Skeletal muscle satellite cell (primary cell): ENCODE results near the gene MAML2.

Experiments used
- H3K27me3 ChIP-seq: 2 replicates; pipeline ENCODE4 v1.7.0; 2013; ENCODE audit warnings: low read length; ENCODE audit not compliant: control insufficient read depth, insufficient read depth
- H3K36me3 ChIP-seq: 2 replicates; pipeline ENCODE4 v1.7.0; 2013; ENCODE audit warnings: mild to moderate bottlenecking, control low read depth, low read length; ENCODE audit not compliant: insufficient read depth
- H3K4me1 ChIP-seq: 2 replicates; pipeline ENCODE4 v1.7.0; 2013; ENCODE audit warnings: low read length; ENCODE audit not compliant: control insufficient read depth, insufficient read depth
- H3K4me2 ChIP-seq: 2 replicates; pipeline ENCODE4 v1.7.0; 2013; ENCODE audit warnings: mild to moderate bottlenecking, low read length
- H3K4me3 ChIP-seq: 2 replicates; pipeline ENCODE4 v1.7.0; 2013; ENCODE audit warnings: low read length
- H3K9ac ChIP-seq: 2 replicates; pipeline ENCODE4 v1.7.0; 2013; ENCODE audit warnings: mild to moderate bottlenecking, low read depth, low read length, moderate library complexity
- H3K9me3 ChIP-seq: replicated peaks from 2 replicates; pipeline ENCODE4 v1.7.0; 2013; ENCODE audit warnings: mild to moderate bottlenecking, control low read depth, low read length

The MAML2 gene

GRCh38 chr11:96168623-96169022 lies 174.4 kb downstream of the MAML2 start:
- Histone ChIP-seq H3K4me2 (peak overlapping the region; percentile 38), H3K9me3 (no peaks in the 10 kb centered on the region), H3K4me1 (peaks cover 45% of the 10 kb centered on the region), H3K4me3 (no peak overlapping the region), H3K9ac (peak overlapping the region; percentile 2), H3K27me3 (no peaks in the 10 kb centered on the region), H3K36me3 (peaks cover 4% of the 10 kb centered on the region)

- H3K9me3 ChIP-seq, result no peaks in the 10 kb centered on the region
- no peak overlapping the region for H3K4me3 ChIP-seq
- no peak overlapping the region for H3K9ac ChIP-seq
- no peaks in the 10 kb centered on the region for H3K27me3 ChIP-seq
- H3K4me2 ChIP-seq, result no peak overlapping the region
- H3K4me1 ChIP-seq, result peaks cover 53% of the 10 kb centered on the region
- H3K36me3 ChIP-seq, result no peaks in the 10 kb centered on the region
Observed at GRCh38 chr11:96167787-96168186, 175.2 kb downstream of the MAML2 start.

GRCh38 chr11:96167203-96167758 lies 175.7 kb downstream of the MAML2 start:
- Histone ChIP-seq H3K4me3 (no peak overlapping the region), H3K36me3 (no peaks in the 10 kb centered on the region), H3K4me2 (no peak overlapping the region), H3K4me1 (peaks cover 58% of the 10 kb centered on the region), H3K27me3 (no peaks in the 10 kb centered on the region), H3K9me3 (no peaks in the 10 kb centered on the region), H3K9ac (no peak overlapping the region)

- Histone ChIP-seq H3K4me3 (no peak overlapping the region), H3K27me3 (no peaks in the 10 kb centered on the region), H3K9me3 (no peaks in the 10 kb centered on the region), H3K4me2 (peak overlapping the region; percentile 41), H3K9ac (peak overlapping the region; percentile 54), H3K36me3 (no peaks in the 10 kb centered on the region), H3K4me1 (peaks cover 66% of the 10 kb centered on the region)
Observed at GRCh38 chr11:96162816-96163499, 180.0 kb downstream of the MAML2 start.

- no peaks in the 10 kb centered on the region for H3K36me3 ChIP-seq
- H3K27me3 ChIP-seq, result no peaks in the 10 kb centered on the region
- peak overlapping the region; percentile 39 for H3K9ac ChIP-seq
- peaks cover 67% of the 10 kb centered on the region for H3K4me1 ChIP-seq
- no peaks in the 10 kb centered on the region for H3K9me3 ChIP-seq
- H3K4me3 ChIP-seq, result peak overlapping the region; percentile 36
- peak overlapping the region; percentile 47 for H3K4me2 ChIP-seq
Observed at GRCh38 chr11:96161307-96162089, 181.5 kb downstream of the MAML2 start.

- Histone ChIP-seq H3K4me2 (peak overlapping the region; percentile 47), H3K4me1 (peaks cover 67% of the 10 kb centered on the region), H3K9me3 (no peaks in the 10 kb centered on the region), H3K27me3 (no peaks in the 10 kb centered on the region), H3K9ac (peak overlapping the region; percentile 39), H3K4me3 (no peak overlapping the region), H3K36me3 (no peaks in the 10 kb centered on the region)
Observed at GRCh38 chr11:96160732-96161306, 182.2 kb downstream of the MAML2 start.

- H3K4me1 ChIP-seq, result peaks cover 70% of the 10 kb centered on the region
- no peaks in the 10 kb centered on the region for H3K27me3 ChIP-seq
- H3K4me2 ChIP-seq, result no peak overlapping the region
- no peak overlapping the region for H3K4me3 ChIP-seq
- no peaks in the 10 kb centered on the region for H3K9me3 ChIP-seq
- no peaks in the 10 kb centered on the region for H3K36me3 ChIP-seq
- H3K9ac ChIP-seq, result no peak overlapping the region
Observed at GRCh38 chr11:96159968-96160367, 183.0 kb downstream of the MAML2 start.

- Histone ChIP-seq H3K4me3 (no peak overlapping the region), H3K4me1 (peaks cover 72% of the 10 kb centered on the region), H3K4me2 (no peak overlapping the region), H3K9ac (peak overlapping the region; percentile 79), H3K27me3 (no peaks in the 10 kb centered on the region), H3K9me3 (no peaks in the 10 kb centered on the region), H3K36me3 (no peaks in the 10 kb centered on the region)
Observed at GRCh38 chr11:96158126-96158525, 184.9 kb downstream of the MAML2 start.

- Histone ChIP-seq H3K4me1 (peaks cover 65% of the 10 kb centered on the region), H3K36me3 (no peaks in the 10 kb centered on the region)
Observed at GRCh38 chr11:96157517-96157873, 185.5 kb downstream of the MAML2 start.

GRCh38 chr11:96156379-96156722 lies 186.6 kb downstream of the MAML2 start:
- Histone ChIP-seq H3K27me3 (no peaks in the 10 kb centered on the region), H3K4me2 (peak overlapping the region; percentile 77), H3K9ac (peak overlapping the region; percentile 79), H3K36me3 (no peaks in the 10 kb centered on the region), H3K9me3 (no peaks in the 10 kb centered on the region), H3K4me3 (peak overlapping the region; percentile 52), H3K4me1 (peaks cover 58% of the 10 kb centered on the region)

More at GRCh38 chr11:96157517-96157873, 185.5 kb downstream of the MAML2 start:
- H3K4me3 ChIP-seq, result no peak overlapping the region
- H3K9me3 ChIP-seq, result no peaks in the 10 kb centered on the region
- peak overlapping the region; percentile 79 for H3K9ac ChIP-seq
- peak overlapping the region; percentile 77 for H3K4me2 ChIP-seq
- no peaks in the 10 kb centered on the region for H3K27me3 ChIP-seq

- Histone ChIP-seq H3K4me1 (peaks cover 58% of the 10 kb centered on the region), H3K4me3 (peak overlapping the region; percentile 52), H3K9me3 (no peaks in the 10 kb centered on the region), H3K9ac (peak overlapping the region; percentile 79), H3K27me3 (no peaks in the 10 kb centered on the region), H3K4me2 (peak overlapping the region; percentile 77), H3K36me3 (no peaks in the 10 kb centered on the region)
Observed at GRCh38 chr11:96155627-96156378, 187.2 kb downstream of the MAML2 start.
